Neural cell (in vitro differentiated cells): ENCODE measurements around the gene RPS15. TPM values are rescaled to one million over a fixed set of nuclear protein-coding genes. Genes with fewer than 3 reads are reported as not detected.

ENCODE experiments used
- H2AFZ ChIP-seq: fragments of 200-600, 300-800 bp; sonication (generic), shearing (Covaris generic); 2 replicates; pipeline ENCODE4 v1.6.0; 2014; ENCODE audit warnings: low read depth, mild to moderate bottlenecking, antibody characterized with exemption, low read length, moderate library complexity
- H3F3A ChIP-seq: fragments of 200-600 bp; shearing (Covaris generic); 2 replicates; pipeline ENCODE4 v1.6.1; 2016; ENCODE audit warnings: mild to moderate bottlenecking, moderate library complexity, mixed read lengths, antibody characterized with exemption, low read length; ENCODE audit not compliant: insufficient read depth, poor library complexity, severe bottlenecking
- H3K27ac ChIP-seq: fragments of 200-600, 300-800 bp; sonication (generic), shearing (Covaris generic); 2 replicates; pipeline ENCODE4 v1.5.1; 2014; ENCODE audit warnings: mild to moderate bottlenecking, low read length, moderate library complexity
- H3K27me3 ChIP-seq: fragments of 300-800, 200-600 bp; sonication (generic), shearing (Covaris generic); 2 replicates; pipeline ENCODE4 v1.6.0; 2014; ENCODE audit warnings: mild to moderate bottlenecking, low read depth, low read length, moderate library complexity; ENCODE audit not compliant: insufficient read depth
- H3K36me3 ChIP-seq: fragments of 300-800, 200-600 bp; sonication (generic), shearing (Covaris generic); 2 replicates; pipeline ENCODE4 v1.5.1; 2014; ENCODE audit warnings: mild to moderate bottlenecking, antibody characterized with exemption, low read length, moderate library complexity; ENCODE audit not compliant: insufficient read depth
- H3K4me2 ChIP-seq: fragments of 300-800, 200-600 bp; sonication (generic), shearing (Covaris generic); 2 replicates; pipeline ENCODE4 v1.6.0; 2014; ENCODE audit warnings: mild to moderate bottlenecking, low read length
- H3K4me3 ChIP-seq: fragments of 300-800, 200-600 bp; sonication (generic), shearing (Covaris generic); 2 replicates; pipeline ENCODE4 v1.5.1; 2014; ENCODE audit warnings: mild to moderate bottlenecking, low read length, moderate library complexity
- H3K79me2 ChIP-seq: fragments of 200-600 bp; shearing (Covaris generic); replicated peaks from 2 replicates; pipeline ENCODE4 v1.6.0; 2014; ENCODE audit warnings: mild to moderate bottlenecking, low read length, moderate library complexity; ENCODE audit not compliant: insufficient read depth
- H3K9ac ChIP-seq: fragments of 300-800, 200-600 bp; sonication (generic), shearing (Covaris generic); 2 replicates; pipeline ENCODE4 v1.6.1; 2016; ENCODE audit warnings: mild to moderate bottlenecking, low read length, mixed read lengths
- H3K9me2 ChIP-seq: fragments of 200-600 bp; shearing (Covaris generic); 2 replicates; pipeline ENCODE4 v1.6.1; 2016; ENCODE audit warnings: mild to moderate bottlenecking, low read length, mixed read lengths; ENCODE audit not compliant: insufficient read depth
- H3K9me3 ChIP-seq: fragments of 200-600, 300-800 bp; sonication (generic), shearing (Covaris generic); 2 replicates; pipeline ENCODE4 v1.6.1; 2016; ENCODE audit warnings: mild to moderate bottlenecking, mixed run types, low read length, moderate library complexity, mixed read lengths
- H4K20me1 ChIP-seq: fragments of 200-600 bp; shearing (Covaris generic); 2 replicates; pipeline ENCODE4 v1.6.1; 2016; ENCODE audit warnings: mild to moderate bottlenecking, mixed run types; ENCODE audit not compliant: insufficient read depth
- CTCF ChIP-seq: fragments of 450-650 bp; IDR thresholded peaks from 2 replicates; pipeline ENCODE4 v1.5.1; 2014; ENCODE audit warnings: antibody characterized with exemption, mild to moderate bottlenecking, moderate library complexity; ENCODE audit not compliant: poor library complexity, severe bottlenecking
- EP300 ChIP-seq: fragments of 450-650 bp; conservative IDR thresholded peaks from 2 replicates; pipeline ENCODE4 v1.6.1; 2014; ENCODE audit warnings: antibody characterized with exemption, mild to moderate bottlenecking, moderate library complexity; ENCODE audit not compliant: poor library complexity, severe bottlenecking
- EZH2 ChIP-seq: fragments of 200-600, 300-800 bp; shearing (Covaris generic), sonication (generic); IDR thresholded peaks from 2 replicates; pipeline ENCODE4 v1.6.1; 2014; ENCODE audit warnings: antibody characterized with exemption, low read length, borderline replicate concordance, mild to moderate bottlenecking; ENCODE audit not compliant: insufficient read depth, poor library complexity, severe bottlenecking
- MXI1 ChIP-seq: fragments of 450-650 bp; conservative IDR thresholded peaks from 2 replicates; pipeline ENCODE4 v1.6.1; 2014; ENCODE audit warnings: antibody characterized with exemption, mild to moderate bottlenecking; ENCODE audit not compliant: poor library complexity, severe bottlenecking
- POLR2AphosphoS5 ChIP-seq: IDR thresholded peaks from 2 replicates; pipeline ENCODE4 v1.6.1; 2012
- RAD21 ChIP-seq: fragments of 450-650 bp; conservative IDR thresholded peaks from 2 replicates; pipeline ENCODE4 v1.6.1; 2014; ENCODE audit warnings: antibody characterized with exemption, mild to moderate bottlenecking, moderate library complexity
- REST ChIP-seq: IDR thresholded peaks from 2 replicates; pipeline ENCODE4 v1.6.1; 2012; ENCODE audit warnings: borderline replicate concordance
- SMC3 ChIP-seq: fragments of 450-650 bp; conservative IDR thresholded peaks from 2 replicates; pipeline ENCODE4 v1.6.1; 2014; ENCODE audit warnings: antibody characterized with exemption, mild to moderate bottlenecking, moderate library complexity; ENCODE audit not compliant: poor library complexity
- TAF1 ChIP-seq: IDR thresholded peaks from 2 replicates; pipeline ENCODE4 v1.6.1; 2012; ENCODE audit warnings: low read depth
- polyA plus RNA-seq: library from polyadenylated mRNA; depleted of rRNA; stranded (reverse); fragments of >200 nt; gene quantifications from 2 replicates; pipeline ENCODE4 v1.2.3, GENCODE V29; 2014

Gene RPS15
- polyA plus RNA-seq, 1 donor from 2014 or later = 591 TPM

GRCh38 chr19:1395194-1396018 is 42.8 kb upstream of the RPS15 start:
- Histone ChIP-seq H3K9me3 (no peaks in the 10 kb centered on the region), H3K9me2 (no peaks in the 10 kb centered on the region), H3K27me3 (no peaks in the 10 kb centered on the region), H3K79me2 (no peaks in the 10 kb centered on the region), H3F3A (no peaks in the 10 kb centered on the region), H3K27ac (no peak overlapping the region), H3K4me2 (no peak overlapping the region), H4K20me1 (no peaks in the 10 kb centered on the region), H3K9ac (no peak overlapping the region), H3K36me3 (no peaks in the 10 kb centered on the region), H2AFZ (no peak overlapping the region), H3K4me3 (no peak overlapping the region)
- TF ChIP-seq RAD21 (no peak), CTCF (no peak), REST (no peak), SMC3 (no peak), EP300 (no peak), MXI1 (no peak)

DNA sequence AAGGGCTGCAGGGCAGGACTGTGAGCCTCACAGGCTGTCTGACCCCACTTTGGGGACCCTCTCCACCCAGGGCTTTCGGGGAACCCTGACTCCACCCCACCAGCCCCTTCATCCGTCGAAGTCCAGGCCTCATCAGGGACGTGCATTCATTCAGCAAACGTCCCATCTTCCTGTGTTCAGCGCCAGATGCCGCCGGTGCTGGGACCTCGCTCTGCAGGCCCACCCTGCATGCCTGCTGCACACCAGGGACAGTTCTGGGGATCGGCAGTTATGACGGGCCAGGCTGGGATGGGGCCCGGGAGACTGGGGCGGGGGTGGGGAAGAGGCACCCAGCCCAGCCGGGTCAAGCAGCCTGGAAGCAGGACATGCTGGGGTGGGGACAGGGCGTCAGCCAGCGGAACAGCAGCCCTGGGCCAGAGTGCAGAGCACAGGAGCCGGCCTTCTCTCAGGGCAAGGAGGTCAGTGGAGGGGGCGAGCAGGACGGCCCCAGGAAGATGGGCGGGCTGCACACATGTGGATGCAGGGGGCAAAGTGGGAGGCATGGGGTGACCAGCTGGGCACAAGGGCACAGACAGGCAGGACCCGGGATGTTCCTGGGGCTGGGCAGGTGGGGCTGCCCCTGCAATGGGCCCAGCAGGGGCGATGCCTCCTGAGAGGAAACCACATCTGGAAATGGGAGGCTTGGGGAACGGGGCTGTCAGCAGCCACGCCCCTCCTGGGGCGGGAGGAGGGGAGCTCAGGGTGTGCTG is 42.0 kb upstream of the RPS15 start:
- Histone ChIP-seq H3K27ac (no peak overlapping the region), H3K9ac (no peak overlapping the region), H3K79me2 (no peaks in the 10 kb centered on the region), H3F3A (no peaks in the 10 kb centered on the region), H3K9me3 (no peaks in the 10 kb centered on the region), H3K36me3 (no peaks in the 10 kb centered on the region), H3K9me2 (no peaks in the 10 kb centered on the region), H3K27me3 (no peaks in the 10 kb centered on the region), H3K4me2 (no peak overlapping the region), H4K20me1 (no peaks in the 10 kb centered on the region), H2AFZ (no peak overlapping the region), H3K4me3 (no peak overlapping the region)
- TF ChIP-seq EP300 = no peak
- TF ChIP-seq RAD21 = no peak
- no peak for TF ChIP-seq TAF1
- no peak for TF ChIP-seq POLR2AphosphoS5
- TF ChIP-seq SMC3 = no peak
- no peak for TF ChIP-seq MXI1
- no peak for TF ChIP-seq CTCF
- no peak for TF ChIP-seq EZH2
- TF ChIP-seq REST = no peak
